SHP77 treated with DMSO at 0.1 percent for 48 hours (cell line): Measurements from ENCODE around the gene SPEF1.

Experiments
- DNase-seq: peaks from one replicate; lab custom pipeline; 2025; lab: John Stamatoyannopoulos, UW

SPEF1 gene

GRCh38 chr20:3729811-3730540 is 51.3 kb downstream of the SPEF1 start:
- no peak for DNase-seq

GRCh38 chr20:3729378-3729777 is 51.9 kb downstream of the SPEF1 start:
- DNase-seq = no peak

GRCh38 chr20:3728876-3729275 is 52.4 kb downstream of the SPEF1 start:
- no peak for DNase-seq

GRCh38 chr20:3728354-3728753 is 52.9 kb downstream of the SPEF1 start:
- no peak for DNase-seq
